C4-2B (cell line): Measurements from ENCODE around the gene RBM6.

ENCODE experiments used
- ZFX ChIP-seq: fragments of 450-650 bp; IDR thresholded peaks from 2 replicates; pipeline ENCODE4 v1.6.1; 2017
- TF ChIP-seq, protein P1 (sequence below): fragments of 450-650 bp; conservative IDR thresholded peaks from 2 replicates; pipeline ENCODE4 v1.5.1; 2017; ENCODE audit warnings: mild to moderate bottlenecking

DNA sequence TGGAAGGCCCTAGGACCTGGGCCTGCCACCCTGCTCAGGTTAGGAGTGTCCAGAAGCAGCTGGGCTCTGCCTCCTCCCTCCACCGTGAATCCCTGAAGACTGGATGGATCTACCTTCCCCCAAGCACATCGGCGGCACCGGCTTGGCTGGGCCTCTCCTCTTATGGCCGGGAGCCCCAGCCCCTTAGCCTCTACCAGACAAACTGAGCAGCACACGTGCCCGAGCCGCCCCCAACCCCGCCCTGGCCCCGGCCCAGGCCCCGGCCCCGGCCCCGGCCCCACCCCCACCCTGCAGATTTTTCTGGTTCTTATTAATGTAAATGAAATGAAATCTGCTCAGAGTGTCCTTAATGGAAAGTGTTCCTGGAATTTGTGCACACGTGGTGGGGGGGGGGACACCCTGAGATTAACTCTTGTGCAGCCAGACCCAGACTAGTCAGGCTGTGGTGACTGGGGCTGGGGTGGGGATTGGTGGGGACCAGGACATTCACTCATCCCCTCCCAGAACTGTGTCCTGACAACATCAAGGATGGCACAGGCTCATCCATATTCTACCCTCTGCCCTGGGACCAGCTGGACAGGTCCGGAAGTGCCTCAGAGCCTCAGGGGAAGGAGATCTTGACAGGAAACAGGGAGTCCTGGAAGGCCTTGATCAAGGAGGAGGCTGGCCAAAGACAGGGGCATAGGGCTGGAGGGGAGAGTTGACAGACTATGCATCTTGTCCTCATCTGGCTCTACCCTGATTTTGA lies 184.3 kb downstream of the RBM6 start:
- TF ChIP-seq, protein P1, sequence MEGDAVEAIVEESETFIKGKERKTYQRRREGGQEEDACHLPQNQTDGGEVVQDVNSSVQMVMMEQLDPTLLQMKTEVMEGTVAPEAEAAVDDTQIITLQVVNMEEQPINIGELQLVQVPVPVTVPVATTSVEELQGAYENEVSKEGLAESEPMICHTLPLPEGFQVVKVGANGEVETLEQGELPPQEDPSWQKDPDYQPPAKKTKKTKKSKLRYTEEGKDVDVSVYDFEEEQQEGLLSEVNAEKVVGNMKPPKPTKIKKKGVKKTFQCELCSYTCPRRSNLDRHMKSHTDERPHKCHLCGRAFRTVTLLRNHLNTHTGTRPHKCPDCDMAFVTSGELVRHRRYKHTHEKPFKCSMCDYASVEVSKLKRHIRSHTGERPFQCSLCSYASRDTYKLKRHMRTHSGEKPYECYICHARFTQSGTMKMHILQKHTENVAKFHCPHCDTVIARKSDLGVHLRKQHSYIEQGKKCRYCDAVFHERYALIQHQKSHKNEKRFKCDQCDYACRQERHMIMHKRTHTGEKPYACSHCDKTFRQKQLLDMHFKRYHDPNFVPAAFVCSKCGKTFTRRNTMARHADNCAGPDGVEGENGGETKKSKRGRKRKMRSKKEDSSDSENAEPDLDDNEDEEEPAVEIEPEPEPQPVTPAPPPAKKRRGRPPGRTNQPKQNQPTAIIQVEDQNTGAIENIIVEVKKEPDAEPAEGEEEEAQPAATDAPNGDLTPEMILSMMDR, result no peak
- no peak for TF ChIP-seq ZFX
